IPS DF 19.7 (cell line): ENCODE results near the gene PTCRA.
"Not testable (repeated sequence)": the region's sequence is repeated elsewhere in the genome, so short reads cannot be mapped to it uniquely, and the experiment has no call there.

ENCODE experiments used
- DNase-seq: peaks from one replicate; pipeline ENCODE4 v3.0.0-alpha.2; 2013; ENCODE audit warnings: low read depth, low spot score

PTCRA gene

DNA sequence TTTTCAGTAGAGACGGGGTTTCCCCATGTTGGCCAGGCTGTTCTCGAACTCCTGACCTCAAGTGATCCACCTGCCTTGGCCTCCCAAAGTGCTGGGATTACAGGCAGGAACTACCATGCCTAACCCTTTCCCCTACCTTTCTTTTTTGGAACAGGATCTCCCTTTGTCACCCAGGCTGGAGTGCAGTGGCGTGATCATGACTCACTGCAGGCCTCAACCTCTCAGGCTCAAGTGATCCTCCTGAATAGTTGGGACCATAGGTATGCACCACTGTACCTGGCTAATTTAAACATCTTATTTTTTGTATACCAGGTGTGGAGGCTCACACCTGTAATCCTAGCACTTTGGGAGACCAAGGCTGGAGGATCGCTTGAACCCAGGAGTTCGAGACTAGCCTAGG is 25.5 kb downstream of the PTCRA start:
- DNase-seq: not testable (repeated sequence)

DNA sequence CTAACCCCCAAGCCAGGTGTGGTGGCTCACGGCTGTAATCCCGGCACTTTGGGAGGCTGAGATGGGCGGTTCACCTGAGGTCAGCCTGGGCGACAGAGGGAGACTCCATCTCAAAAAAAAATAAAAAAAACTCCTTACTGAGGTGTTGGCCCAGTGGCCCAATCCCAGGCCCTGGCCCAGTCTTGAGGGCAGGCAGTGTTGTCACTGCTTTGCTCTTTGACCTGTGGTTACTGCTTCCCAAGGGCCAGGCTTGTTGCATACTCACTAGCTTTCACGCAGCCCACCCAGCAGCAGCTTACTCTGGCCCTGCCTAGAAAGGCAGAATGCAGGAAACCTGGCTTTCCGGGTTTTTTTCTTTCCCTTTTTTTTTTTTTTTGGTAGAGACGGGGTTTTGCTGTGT is 26.6 kb downstream of the PTCRA start:
- no peak for DNase-seq

DNA sequence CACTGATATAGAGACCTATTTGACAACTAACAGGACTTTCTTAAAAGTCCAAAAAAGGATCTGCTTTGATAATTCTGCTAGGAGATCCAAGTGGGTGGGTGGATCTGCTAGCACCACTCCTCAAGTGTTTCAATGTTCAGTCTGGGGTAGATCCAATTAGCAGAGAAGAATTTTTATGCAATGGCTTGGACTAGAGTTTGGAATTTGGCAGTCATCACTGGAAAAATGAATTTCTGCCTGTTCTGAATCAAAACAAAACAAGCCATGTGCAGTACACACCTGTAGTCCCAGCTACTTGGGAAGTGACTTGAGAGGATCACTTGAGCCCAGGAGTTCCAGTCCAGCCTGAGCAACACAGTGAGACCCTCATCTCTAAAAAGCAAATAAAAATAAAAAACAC is 32.1 kb downstream of the PTCRA start:
- DNase-seq: no peak

DNA sequence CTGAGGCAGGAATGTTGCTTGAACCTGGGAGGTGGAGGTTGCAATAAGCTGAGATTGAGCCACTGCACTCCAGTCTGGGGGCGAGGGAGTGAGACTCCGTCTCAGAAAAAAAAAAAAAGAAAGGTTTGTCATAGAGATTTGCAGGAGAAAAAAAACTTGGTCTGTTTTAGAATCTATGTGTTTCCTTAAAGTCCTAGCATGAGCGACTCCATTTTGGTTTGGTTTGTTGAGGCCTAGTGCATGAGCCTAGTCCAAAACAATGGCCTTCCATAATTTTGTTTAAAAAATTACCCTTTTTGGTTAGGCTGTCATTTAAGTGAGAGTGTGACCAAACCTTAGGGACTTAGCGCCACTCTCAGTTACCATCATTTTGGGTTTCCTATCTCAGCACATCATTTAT is 36.5 kb downstream of the PTCRA start:
- no peak for DNase-seq

DNA sequence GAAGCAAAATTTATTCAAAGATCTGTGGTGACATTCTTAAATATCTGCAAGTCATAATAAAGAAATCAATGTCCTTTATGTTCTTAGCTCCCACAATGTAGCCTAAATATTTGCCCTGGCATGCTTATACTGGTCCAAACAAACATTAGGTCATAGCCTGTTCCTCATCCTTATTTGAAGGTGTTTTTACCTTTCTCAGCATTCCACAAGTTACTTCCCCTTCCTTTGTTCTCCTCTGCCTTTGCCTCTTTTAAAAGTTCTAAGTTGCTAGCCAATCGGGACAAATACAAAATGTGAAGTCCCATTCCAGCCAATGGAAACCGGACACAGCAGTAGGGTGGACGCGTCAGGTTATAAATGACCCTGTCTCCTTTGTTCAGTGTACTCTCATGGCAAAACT is 38.6 kb downstream of the PTCRA start:
- DNase-seq: not testable (repeated sequence)

DNA sequence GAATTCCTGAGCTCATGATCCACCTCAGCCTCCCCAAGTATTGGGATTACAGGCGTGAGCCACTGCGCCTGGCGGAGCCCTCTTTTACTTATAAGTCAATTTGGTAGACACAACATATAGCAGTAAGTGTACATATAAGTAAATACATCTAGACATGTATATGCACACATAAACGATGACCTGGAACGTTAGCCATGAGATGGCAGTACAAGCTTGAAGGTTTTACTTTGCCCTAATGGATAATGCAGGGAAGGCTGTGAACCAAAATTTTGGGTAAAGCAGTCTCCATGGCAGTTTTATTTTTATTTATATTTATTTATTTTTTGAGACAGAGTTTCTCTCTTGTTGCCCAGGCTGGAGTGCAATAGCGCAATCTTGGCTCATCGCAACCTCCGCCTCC is 42.3 kb downstream of the PTCRA start:
- no peak for DNase-seq

DNA sequence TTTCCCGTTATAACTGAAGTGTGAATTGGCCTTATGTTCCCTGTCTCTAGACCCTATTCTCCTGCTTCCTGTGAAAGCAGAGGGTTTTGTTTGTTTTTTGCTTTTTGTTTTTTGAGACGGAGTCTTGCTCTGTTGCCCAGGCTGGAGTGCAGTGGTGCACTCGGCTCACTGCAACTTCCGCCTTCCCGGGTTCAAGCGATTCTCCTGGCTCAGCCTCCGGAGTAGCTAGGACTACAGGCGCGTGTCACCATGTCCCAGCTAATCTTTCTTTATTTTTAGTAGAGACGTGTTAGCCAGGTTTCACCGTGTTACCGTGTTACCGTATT is 44.0 kb downstream of the PTCRA start:
- DNase-seq: no peak

DNA sequence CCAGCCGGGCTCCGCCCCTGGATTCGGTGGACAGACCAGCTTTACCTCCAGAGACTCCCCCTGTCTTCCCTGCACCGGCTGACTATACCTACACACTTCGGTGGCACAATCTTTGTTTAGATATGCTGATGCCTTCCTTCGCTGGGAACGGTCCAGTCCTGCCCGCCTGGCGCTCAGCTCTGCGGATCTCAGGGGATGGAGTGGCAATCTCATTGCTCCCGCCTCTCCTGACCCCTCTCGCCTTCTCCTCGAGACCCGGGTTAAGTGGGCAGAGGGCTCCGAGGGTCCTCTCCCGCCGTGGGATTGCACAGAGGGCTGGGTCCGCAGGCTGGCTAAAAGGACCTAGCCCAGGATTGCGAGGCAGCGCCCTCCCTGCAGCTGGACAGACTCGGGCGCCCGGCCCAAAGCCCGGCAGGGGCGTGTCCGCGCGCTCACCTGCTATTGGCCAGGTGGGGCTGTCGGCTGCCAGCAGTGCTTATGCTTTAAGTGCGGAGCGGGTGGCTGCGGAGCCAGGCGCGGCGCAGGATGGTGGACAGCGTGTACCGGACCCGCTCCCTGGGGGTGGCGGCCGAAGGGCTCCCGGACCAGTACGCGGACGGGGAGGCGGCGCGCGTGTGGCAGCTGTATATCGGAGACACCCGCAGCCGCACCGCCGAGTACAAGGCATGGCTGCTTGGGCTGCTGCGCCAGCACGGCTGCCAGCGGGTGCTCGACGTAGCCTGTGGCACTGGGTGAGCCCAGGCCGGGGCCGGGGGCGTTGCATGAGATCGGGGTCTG is 44.6 kb downstream of the PTCRA start, which contains the start of gene GNMT:
GNMT (plus strand) TSS at position 512 of the 777 bp plus-strand sequence; CDS start at position 526, 14 bp downstream.
- no peak for DNase-seq

DNA sequence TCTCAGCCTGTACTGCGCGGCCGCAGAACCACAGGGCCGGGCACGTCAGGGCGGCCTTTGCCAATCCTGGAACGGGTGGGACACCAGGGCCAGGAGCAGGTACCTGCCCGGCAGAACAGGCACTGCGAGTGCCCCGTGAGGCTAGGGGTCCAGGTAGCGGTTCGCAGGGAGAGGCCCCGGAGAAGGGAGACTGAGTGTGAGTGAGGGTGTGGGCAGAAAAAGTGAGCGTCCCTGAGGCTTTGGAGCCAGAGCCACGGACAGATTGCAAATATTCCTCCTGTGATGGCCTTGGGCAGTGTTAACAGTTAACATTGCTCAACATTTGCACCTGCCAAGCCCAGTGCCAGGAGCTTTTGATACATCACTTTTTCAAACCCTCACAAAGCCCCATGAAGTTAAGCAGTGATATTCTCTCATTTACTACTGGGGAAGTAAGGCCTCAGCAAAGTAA is 45.2 kb downstream of the PTCRA start:
- DNase-seq: no peak

DNA sequence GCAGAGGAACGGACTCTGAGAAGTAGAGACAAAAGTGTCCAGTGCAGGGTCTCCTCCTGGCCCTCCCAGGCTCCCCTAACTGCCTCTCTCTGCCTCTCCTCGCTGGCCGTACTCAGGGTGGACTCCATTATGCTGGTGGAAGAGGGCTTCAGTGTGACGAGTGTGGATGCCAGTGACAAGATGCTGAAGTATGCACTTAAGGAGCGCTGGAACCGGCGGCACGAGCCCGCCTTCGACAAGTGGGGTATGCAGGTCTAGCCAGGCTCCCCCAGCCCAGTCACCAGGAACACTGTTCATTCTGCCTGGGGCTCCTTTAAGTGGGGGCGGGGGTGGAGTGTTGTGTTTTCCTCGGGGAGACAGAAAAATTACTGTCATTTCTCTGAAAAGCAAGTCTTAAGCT is 46.2 kb downstream of the PTCRA start:
- no peak for DNase-seq

DNA sequence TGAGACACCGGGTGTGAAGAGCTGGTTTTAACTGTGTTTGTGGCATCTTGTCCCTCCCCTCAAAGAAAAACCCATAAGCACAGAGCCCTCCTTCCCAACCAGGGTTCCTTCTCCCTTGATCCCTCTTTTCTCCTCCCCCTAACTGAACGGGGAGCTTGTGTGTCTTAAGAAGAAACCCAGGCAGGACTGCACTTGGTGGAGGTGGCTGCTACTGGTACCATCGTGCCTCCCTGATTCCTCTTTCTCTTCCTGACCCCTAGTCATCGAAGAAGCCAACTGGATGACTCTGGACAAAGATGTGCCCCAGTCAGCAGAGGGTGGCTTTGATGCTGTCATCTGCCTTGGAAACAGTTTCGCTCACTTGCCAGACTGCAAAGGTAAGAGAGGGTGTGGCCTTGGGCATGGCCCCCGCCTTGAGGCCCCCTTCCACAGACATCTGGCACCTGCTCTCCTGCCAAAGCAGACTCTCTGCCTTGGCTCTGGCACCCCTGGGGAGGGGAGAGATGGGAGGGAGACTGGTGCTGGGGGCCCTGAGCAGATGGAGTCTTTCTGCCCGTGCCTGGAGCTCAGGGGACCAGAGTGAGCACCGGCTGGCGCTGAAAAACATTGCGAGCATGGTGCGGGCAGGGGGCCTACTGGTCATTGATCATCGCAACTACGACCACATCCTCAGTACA is 46.8 kb downstream of the PTCRA start:
- no peak for DNase-seq

DNA sequence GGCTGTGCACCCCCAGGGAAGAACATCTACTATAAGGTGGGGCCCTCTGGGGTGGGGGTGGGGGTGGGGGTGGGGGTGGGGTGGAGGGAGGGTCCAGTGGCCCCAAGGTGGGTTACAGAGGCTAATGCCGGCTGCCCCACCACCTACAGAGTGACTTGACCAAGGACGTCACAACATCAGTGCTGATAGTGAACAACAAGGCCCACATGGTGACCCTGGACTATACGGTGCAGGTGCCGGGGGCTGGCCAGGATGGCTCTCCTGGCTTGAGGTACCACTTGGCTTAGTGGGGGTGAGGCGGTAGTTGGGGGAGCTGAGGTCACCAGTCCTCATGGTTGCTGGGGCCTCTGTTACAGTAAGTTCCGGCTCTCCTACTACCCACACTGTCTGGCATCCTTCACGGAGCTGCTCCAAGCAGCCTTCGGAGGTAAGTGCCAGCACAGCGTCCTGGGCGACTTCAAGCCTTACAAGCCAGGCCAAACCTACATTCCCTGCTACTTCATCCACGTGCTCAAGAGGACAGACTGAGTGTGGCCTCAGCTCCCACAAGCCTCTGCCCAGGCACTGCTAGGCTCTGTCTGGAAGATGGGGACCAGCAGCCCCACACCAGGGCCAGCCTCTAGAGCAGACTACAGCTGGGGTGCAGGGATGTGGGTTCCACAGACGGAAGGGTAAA is 47.5 kb downstream of the PTCRA start:
- DNase-seq: no peak

DNA sequence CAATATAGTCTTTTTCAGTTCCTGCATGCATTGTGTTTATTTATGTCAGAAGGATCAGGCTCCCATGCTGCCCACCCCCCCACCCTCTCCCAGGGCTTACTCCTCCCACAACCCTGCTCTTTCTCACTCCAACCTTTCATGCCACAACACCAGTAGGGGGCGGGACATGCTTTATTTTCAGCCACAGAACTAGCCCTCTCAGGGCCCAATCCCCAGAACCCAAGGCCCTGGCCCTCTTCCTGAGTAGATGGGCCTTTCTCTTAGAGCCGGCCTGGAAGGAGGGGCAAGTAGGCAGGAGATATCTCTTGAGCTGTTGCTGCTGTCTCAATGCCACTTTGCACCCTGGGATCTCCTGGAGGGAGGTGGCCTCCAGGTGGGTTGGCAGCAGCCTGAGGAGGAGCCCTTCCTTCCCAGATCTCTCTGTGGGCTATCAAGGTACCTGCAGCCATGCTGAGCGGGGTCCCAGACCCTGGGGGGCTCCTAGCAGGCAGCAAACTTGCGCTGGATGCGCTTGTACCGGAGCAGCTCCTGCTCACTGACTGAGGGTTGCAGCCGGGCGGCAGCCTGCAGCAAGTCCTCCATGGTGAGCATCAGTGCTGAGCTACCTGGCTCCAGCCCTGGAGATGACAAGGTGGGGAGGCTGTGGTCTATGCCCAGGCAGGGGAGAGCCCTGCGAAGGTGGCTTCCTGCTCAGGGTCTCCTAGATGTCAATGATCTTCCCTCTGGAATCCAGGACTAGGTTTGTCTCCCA is 48.2 kb downstream of the PTCRA start:
- DNase-seq: peak; percentile 71

DNA sequence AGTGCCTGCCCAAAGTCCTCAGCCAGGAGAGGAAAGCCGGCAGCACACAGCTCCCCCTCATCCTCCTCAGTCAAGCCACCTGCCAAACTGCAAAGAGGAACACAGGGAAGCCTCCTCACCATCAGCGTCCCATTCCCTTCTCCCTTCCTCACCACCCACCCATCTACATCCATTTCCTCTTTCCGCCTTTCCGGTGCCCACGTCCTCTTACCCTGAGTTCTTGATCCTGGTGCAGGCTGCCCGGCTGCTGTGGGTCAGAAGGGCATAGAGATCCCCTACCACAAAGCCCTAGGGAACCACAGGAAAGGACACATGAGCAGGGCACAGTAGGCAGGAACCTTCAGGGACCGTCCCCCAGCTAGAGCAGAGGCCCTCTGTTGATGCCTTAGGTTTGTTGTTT is 50.7 kb downstream of the PTCRA start:
- DNase-seq: no peak

DNA sequence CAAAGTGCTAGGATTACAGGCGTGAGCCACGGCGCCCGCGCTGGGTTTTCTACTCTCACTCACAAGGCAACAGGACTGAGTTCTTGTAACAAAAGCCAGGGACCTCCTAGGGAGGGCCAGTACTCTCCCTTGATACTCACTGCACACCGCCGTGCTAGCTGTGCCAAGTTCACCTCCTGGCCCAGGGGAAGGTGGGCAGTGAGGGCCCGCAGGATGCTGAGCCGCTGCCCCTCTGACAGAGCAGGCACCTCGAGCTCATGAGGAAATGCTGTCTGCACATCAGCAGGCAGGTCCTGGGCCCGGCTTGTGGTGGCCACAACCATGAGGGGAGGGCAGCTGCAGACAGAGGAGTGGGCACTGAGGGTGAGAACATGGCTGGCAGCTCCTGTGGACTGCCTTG is 51.4 kb downstream of the PTCRA start:
- no peak for DNase-seq

DNA sequence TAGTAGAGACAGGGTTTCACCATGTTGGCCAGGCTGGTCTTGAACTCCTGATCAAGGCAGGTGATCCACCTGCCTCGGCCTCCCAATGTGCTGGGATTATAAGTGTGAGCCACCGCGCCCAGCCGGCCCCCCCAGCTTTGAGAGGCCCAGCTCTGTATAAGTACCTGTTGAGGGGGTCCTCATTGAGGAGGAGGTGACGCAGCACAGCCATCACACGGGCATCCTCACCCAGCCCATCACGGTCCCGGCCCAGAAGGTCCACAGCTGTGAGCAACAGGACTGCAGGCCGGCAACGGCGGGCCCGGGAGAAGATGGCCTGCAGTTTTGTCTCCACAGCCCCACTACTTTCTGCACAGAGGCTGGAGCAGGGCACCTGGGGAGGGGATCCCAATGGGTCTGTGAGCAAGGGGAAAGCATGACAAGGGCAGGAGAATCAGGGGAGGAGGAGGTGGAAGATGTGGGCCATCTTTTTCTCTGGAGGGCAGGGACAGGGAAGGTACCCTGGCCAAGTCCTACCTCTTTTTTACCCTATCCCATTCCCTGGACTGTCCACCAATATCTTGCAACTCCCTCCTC is 52.4 kb downstream of the PTCRA start:
- no peak for DNase-seq

DNA sequence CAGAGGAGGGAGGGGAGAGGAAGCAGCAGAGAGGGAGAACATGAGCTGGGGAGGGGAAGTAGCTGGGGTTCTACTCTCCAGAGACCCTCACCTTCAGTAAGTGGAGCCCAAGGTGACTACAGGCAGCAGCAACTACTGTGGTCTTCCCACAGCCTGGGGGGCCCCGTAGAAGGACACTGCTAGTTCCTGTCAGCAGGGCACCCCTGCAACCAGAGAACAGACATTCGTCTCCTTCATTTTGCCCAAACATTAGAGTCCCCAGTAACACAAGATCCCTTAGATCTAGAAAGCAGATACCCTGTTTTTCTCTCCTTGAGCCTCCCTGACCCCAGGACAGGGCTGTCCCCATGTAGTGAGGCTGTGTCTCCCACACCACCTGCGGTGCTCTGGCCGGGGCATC is 52.9 kb downstream of the PTCRA start:
- DNase-seq: no peak

DNA sequence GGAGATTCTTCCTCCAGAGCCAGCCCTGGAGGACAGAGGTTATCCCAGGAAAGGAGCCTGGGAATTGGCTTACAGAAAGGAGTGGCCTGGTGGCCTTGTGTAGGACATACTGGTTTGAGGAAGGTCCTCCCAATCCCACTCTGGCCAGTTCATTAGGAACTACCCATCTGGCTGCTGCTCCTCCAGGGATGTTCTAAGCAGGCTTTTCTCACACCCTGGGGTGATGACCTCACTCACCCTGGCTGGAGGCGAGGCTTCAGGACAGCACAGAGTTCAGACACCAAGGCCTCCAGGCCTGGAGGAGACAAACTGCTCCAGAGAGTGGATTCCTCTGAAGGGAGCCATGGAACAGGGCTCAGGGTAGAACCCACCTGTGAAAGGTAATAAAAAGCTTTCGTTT is 53.6 kb downstream of the PTCRA start:
- DNase-seq: no peak

DNA sequence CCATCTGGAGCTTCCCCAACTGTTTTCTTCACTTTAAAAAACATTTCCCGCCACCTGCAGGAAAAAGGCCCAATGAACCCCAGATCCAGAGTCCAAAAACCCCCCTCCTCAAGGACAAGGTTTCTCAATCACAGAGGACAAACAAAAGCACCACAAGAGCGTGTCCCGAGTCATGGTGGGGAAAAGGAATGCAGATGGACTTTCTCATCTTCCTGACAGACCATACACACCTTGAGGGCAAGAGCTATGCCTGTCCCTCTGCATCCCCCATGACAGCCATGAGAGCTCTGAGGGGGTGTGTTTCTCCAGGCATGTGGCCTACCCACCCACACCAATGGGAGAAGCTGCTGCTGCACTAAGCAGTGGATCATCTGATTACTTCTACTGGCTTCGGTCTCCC is 54.1 kb downstream of the PTCRA start:
- DNase-seq: no peak

DNA sequence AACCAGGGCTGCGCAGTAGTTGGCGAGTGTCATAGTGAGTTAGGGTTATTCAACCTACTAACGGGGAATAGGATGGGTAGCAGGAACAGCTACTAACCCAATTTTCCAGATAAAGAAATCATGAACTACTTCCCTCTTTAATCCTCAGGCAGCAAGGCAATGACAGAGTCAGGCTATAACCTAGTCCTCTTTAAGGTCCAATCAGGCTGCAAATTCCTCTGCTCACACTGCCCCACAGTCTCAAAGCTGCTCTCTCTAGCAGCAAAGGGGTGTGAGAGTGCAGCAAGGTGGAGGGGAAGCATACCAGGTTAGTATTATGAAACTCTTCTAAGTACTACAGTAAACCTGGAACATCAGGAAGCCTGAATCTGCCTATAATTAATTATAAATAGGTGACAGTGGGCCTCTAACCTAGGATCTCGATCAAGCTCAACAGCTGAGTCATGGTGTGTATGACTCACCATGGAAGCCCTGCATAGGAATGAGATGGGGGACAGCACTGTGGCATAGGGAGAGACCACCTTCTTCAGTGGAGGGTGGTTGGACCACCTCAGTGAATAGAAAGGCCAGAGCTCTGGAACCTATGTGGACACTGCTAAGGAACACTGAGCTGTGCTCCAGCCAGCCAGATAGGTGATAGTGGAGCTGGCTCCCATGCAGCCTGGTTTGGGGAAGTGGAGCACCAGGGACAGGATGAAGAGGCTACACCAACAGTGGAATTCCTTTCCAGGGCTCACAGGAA is 55.2 kb downstream of the PTCRA start:
- DNase-seq: no peak

DNA sequence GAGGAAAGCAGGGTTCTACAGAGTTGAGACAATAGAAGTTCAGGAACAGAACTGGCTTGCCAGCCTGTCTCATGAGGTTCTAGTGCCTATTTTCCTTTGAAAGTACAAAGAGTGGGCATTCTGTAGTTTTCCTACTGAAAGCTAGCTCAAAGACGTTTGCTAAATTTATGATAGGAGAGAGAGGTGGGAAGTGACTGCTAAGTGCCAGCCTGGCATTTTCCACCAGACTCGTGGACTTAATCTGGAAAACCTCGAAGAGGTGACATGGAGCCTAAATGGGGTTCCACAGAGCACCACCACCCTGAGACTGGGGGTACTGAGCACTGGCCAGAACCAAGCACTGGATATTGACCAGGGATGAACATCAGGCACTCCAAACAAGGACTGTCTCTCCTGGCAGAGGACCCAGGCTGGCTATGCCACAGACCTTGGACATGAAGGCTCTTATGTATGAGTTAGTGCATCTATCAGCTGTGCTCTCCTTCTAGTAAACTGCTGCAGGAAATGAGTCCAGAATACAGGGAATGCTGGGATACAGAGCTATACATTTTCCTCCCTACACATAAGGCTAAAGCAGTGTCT is 56.0 kb downstream of the PTCRA start:
- no peak for DNase-seq
